Stomach (tissue), 9 donors: Measurements from ENCODE around the gene MCF2L. TPM values are rescaled to one million over a fixed set of nuclear protein-coding genes. Genes with fewer than 3 reads are reported as not detected.

Source experiments
- DNase-seq, 2 donors: peaks; one replicate each; pipeline versions ENCODE4 v3.0.0 to v3.0.0-alpha.2; 2013 to 2019
- H3K27ac ChIP-seq, 5 donors: fragments of 200-600 bp in 4 of 5; sonication (generic) in 4 of 5; one replicate each; pipeline ENCODE4 v1.5.1; 2013 to 2019; ENCODE audit warnings: mild to moderate bottlenecking in 1 of 5, moderate library complexity in 1 of 5
- H3K27me3 ChIP-seq, 3 donors: fragments of 200-600 bp; sonication (generic); one replicate each; pipeline ENCODE4 v1.5.1; 2017 to 2019; ENCODE audit warnings: mixed run types in 1 of 3
- H3K36me3 ChIP-seq, 4 donors: fragments of 200-600 bp; sonication (generic); 1 replicate in 3 of 4; 2 replicates in 1 of 4; pipeline ENCODE4 v1.5.1; 2016 to 2019
- H3K4me1 ChIP-seq, 4 donors: fragments of 200-600 bp; sonication (generic); one replicate each; pipeline ENCODE4 v1.5.1; 2016 to 2019
- H3K4me3 ChIP-seq, 4 donors: fragments of 200-600 bp; sonication (generic) in 3 of 4; one replicate each; pipeline ENCODE4 v1.5.1; 2016 to 2019; ENCODE audit warnings: mild to moderate bottlenecking in 1 of 4
- H3K9me3 ChIP-seq, 4 donors: fragments of 200-600 bp; sonication (generic); one replicate each; pipeline ENCODE4 v1.5.1; 2016 to 2019
- EP300 ChIP-seq: sonication (generic); formaldehyde crosslinking; IDR thresholded peaks from one replicate; pipeline ENCODE4 v1.6.1; 2017; ENCODE audit warnings: antibody characterized with exemption
- POLR2A ChIP-seq, 4 donors: fragments of 450-650 bp; IDR thresholded peaks; one replicate each; pipeline ENCODE4 v1.6.1; 2016; ENCODE audit warnings: antibody characterized with exemption in 4 of 4, control low read depth in 2 of 4, mild to moderate bottlenecking in 1 of 4, moderate library complexity in 1 of 4
- POLR2AphosphoS5 ChIP-seq, 3 donors: sonication (generic); formaldehyde crosslinking; IDR thresholded peaks; one replicate each; pipeline ENCODE4 v1.6.1; 2016; ENCODE audit warnings: antibody characterized with exemption in 3 of 3
- WGBS, 5 donors: extraction: QIAGEN DNeasy Blood & Tissue Kit in 3 of 5; methylation state at CpG; one replicate each; pipeline versions ENCODE4 v1.1.5 to v1.1.7; 2013 to 2018; 5-methylcytosine and 5-hydroxymethylcytosine counted together
- intact Hi-C: fragments of 100-400 bp; cut with DNase I; formaldehyde crosslinking; loops from one replicate; pipeline ENCODE4 v1.15.1; 2023; ENCODE audit warnings: low total_unique reads
- polyA plus RNA-seq, 3 donors: library from polyadenylated mRNA; stranded (reverse); fragments of 200-250 nt; gene quantifications; one replicate each; pipeline ENCODE4 v1.2.3, GENCODE V29; 2013
- total RNA-seq, 5 donors: library from RNA; depleted of rRNA; stranded (reverse); fragments of >200 nt; gene quantifications; one replicate each; pipeline versions ENCODE4 v1.1.0 to v1.2.3, GENCODE V29; 2014 to 2016
- TF ChIP-seq, protein P1 (sequence below), 7 experiments: fragments of 450-650 bp in 4 of 7; fragments of 200-600 bp in 3 of 7; sonication (generic) in 3 of 7; IDR thresholded peaks; one replicate each; pipeline ENCODE4 v1.5.1; 2016 to 2019; ENCODE audit warnings: antibody characterized with exemption in 7 of 7, control low read depth in 2 of 7, mild to moderate bottlenecking in 1 of 7
- donor health status: healthy with polysubstance abuse.
- donor health status: Bipolar disorder and iron deficiency.
- donor health status: healthy.

MCF2L gene
- total and polyA plus RNA-seq, 8 donors: 10.8 to 363 (median 39.4) TPM

DNA sequence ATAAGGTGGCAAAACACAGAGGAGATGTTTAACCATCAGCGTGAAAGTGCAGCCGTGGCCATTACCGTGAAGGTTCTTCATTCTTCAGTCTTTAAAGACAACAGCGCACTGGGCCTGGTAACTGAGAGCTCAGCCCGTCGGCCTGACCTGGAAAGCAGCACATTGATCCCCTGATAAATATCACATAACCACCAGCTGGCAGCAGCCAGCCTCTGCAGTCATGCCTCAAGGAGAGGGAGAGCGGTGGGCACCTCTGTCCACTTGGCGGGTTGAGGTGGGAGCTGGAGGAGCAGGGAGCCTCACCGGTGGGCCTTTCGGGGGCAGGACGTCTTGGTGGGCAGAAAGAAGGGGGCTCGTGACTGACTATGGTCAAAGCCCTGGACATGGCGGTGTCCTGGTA, 58.1 kb downstream of the MCF2L start:
- peaks cover 6 to 13% (median 10%) of the 10 kb centered on the region in 4 donors for H3K4me1 ChIP-seq
- no peak overlapping the region for H3K27ac ChIP-seq
- H3K9me3 ChIP-seq: no peaks in the 10 kb centered on the region
- DNase-seq: no peak
- peaks cover 0 to 4% (median 0%) of the 10 kb centered on the region in 4 donors for H3K36me3 ChIP-seq
- H3K27me3 ChIP-seq: peaks cover 0 to 21% (median 0%) of the 10 kb centered on the region in 3 donors
- TF ChIP-seq, protein P1, sequence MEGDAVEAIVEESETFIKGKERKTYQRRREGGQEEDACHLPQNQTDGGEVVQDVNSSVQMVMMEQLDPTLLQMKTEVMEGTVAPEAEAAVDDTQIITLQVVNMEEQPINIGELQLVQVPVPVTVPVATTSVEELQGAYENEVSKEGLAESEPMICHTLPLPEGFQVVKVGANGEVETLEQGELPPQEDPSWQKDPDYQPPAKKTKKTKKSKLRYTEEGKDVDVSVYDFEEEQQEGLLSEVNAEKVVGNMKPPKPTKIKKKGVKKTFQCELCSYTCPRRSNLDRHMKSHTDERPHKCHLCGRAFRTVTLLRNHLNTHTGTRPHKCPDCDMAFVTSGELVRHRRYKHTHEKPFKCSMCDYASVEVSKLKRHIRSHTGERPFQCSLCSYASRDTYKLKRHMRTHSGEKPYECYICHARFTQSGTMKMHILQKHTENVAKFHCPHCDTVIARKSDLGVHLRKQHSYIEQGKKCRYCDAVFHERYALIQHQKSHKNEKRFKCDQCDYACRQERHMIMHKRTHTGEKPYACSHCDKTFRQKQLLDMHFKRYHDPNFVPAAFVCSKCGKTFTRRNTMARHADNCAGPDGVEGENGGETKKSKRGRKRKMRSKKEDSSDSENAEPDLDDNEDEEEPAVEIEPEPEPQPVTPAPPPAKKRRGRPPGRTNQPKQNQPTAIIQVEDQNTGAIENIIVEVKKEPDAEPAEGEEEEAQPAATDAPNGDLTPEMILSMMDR (IDR thresholded peaks at IDR 0.05): no peak
- no peak for TF ChIP-seq POLR2AphosphoS5 (IDR thresholded peaks at IDR 0.05)
- H3K4me3 ChIP-seq: no peak overlapping the region
- 85 to 92% (median 88%) methylated on average over 12 to 13 of the region's 13 CpGs for WGBS, 5 donors
- intact Hi-C loops: no loop called here

DNA sequence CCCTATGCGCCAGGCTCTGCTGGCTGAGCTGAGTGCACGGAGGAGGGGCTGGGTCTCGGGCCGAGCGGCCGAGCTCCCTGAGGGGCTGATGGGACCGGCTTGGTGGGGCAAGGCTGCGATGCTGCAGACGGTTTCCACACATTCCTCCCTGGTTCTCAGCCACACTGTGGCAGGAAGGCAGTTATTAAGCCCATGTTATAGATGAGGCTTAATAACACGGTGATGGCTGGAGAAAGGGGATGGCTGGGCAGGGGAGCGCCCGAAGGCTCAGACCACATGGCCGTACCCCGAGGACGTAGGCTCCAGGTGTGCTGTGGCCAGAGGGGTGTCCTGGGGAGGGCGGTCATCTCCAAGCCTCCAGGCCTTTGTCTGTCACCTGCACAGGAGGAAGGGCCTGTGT, 58.6 kb downstream of the MCF2L start:
- H3K27ac ChIP-seq: no peak overlapping the region
- no peak overlapping the region for H3K4me3 ChIP-seq
- TF ChIP-seq POLR2A (IDR thresholded peaks at IDR 0.05): no peak
- no peak for TF ChIP-seq EP300
- TF ChIP-seq, protein P1 (IDR thresholded peaks at IDR 0.05): no peak
- TF ChIP-seq POLR2AphosphoS5 (IDR thresholded peaks at IDR 0.05): no peak
- H3K4me1 ChIP-seq: peaks cover 5 to 10% (median 6%) of the 10 kb centered on the region in 4 donors
- DNase-seq: no peak
- H3K27me3 ChIP-seq: peaks cover 0 to 21% (median 0%) of the 10 kb centered on the region in 3 donors
- WGBS, 5 donors: 93 to 95% (median 94%) methylated on average over 7 to 16 of the region's 16 CpGs
- H3K36me3 ChIP-seq: peaks cover 0 to 4% (median 0%) of the 10 kb centered on the region in 4 donors
- intact Hi-C loops: no loop called here
- H3K9me3 ChIP-seq: no peaks in the 10 kb centered on the region

DNA sequence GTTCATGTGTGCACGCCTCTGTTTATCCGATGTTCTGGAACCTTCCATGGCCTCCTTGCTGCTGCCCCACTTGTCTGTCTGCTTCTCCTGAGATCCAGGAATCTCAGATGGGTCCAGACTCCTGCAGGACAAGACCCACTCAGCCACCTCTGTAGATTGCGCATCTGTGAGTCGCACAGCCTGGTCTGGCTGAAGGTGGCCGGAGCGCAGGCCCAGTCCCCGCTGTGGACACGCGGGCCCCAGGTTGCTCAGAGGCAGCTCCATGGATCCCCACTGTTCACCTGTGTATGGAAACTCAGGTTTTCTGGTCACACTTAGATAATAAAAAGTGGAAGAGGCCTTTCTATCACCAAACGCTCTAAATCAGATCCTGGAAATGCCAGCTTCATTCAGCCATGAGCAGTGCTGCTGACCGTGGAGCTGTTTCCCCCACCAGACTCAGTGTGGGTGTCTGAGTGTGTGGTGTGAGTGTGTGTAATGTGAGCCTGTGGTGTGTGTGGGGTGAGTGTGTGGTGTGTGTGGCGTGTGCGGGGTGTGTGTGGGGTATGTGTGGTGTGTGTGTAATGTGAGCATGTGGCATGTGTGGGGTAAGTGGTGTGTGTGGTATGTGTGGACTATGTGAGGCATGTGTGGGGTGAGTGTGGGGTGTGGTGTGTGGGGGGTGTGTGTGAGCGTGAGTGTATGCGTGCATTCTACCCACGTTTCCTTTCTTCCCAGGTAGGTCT, 59.5 kb downstream of the MCF2L start:
- no peak overlapping the region for H3K27ac ChIP-seq
- peaks cover 0 to 21% (median 0%) of the 10 kb centered on the region in 3 donors for H3K27me3 ChIP-seq
- H3K4me3 ChIP-seq: no peak overlapping the region
- DNase-seq: no peak
- H3K9me3 ChIP-seq: no peaks in the 10 kb centered on the region
- peaks cover 0 to 4% (median 0%) of the 10 kb centered on the region in 4 donors for H3K36me3 ChIP-seq
- WGBS, 5 donors: 84 to 90% (median 87%) methylated on average over 16 of the region's 16 CpGs
- peaks cover 0 to under 1% (median 0%) of the 10 kb centered on the region in 4 donors for H3K4me1 ChIP-seq
- TF ChIP-seq EP300: no peak
- TF ChIP-seq POLR2A (IDR thresholded peaks at IDR 0.05): no peak
- TF ChIP-seq, protein P1 (IDR thresholded peaks at IDR 0.05): no peak
- no peak for TF ChIP-seq POLR2AphosphoS5 (IDR thresholded peaks at IDR 0.05)
- intact Hi-C loops: no loop called here

DNA sequence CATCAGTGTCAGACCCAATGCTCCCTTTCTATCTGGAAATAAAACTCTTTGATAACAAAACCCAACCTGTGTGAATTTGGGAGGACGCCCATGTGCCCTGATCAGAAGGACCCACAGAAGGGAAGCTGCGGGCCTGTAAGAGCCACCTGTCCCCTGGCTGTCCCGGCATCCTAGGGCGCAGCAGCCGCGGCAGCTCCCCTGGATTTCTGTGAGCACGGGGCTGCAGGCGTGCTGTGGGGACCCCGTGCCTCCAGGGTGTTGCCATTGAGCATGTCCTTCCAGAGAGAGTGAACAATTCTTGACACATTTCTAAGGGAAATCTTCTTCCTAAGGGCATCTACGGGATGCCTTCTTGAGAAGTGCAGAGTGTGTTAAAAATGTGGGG, 60.0 kb downstream of the MCF2L start:
- TF ChIP-seq EP300: no peak
- TF ChIP-seq, protein P1 (IDR thresholded peaks at IDR 0.05): no peak
- TF ChIP-seq POLR2A (IDR thresholded peaks at IDR 0.05): no peak
- TF ChIP-seq POLR2AphosphoS5 (IDR thresholded peaks at IDR 0.05): no peak
- Histone ChIP-seq H3K27ac (no peak overlapping the region), H3K27me3 (peaks cover 0 to 21% (median 0%) of the 10 kb centered on the region in 3 donors), H3K36me3 (peaks cover 0 to 4% (median 0%) of the 10 kb centered on the region in 4 donors), H3K9me3 (no peaks in the 10 kb centered on the region), H3K4me3 (no peak overlapping the region), H3K4me1 (no peaks in the 10 kb centered on the region)
- no peak for DNase-seq
- intact Hi-C loops: no loop called here
- 71 to 87% (median 84%) methylated on average over 10 of the region's 10 CpGs for WGBS, 5 donors
